Glutamatergic neuron (in vitro differentiated cells): ENCODE results near the gene GRAMD1B. TPM values are rescaled to one million over a fixed set of nuclear protein-coding genes. Genes with fewer than 3 reads are reported as not detected.

ENCODE experiments used
- DNase-seq: peaks from one replicate; pipeline ENCODE4 v3.0.0; 2022
- H3K27ac Mint-ChIP-seq: one replicate; pipeline ENCODE4 v1.8.0; 2020; ENCODE audit warnings: mild to moderate bottlenecking, mixed read lengths, inconsistent platforms; ENCODE audit not compliant: unreplicated experiment
- H3K27me3 Mint-ChIP-seq: one replicate; pipeline ENCODE4 v1.8.0; 2020; ENCODE audit warnings: mild to moderate bottlenecking, moderate library complexity, mixed read lengths, inconsistent platforms; ENCODE audit not compliant: unreplicated experiment
- H3K36me3 Mint-ChIP-seq: one replicate; pipeline ENCODE4 v1.8.0; 2020; ENCODE audit warnings: mild to moderate bottlenecking, mixed read lengths, inconsistent platforms; ENCODE audit not compliant: unreplicated experiment
- H3K4me1 Mint-ChIP-seq: one replicate; pipeline ENCODE4 v1.8.0; 2020; ENCODE audit warnings: mild to moderate bottlenecking, low read depth, mixed read lengths, inconsistent platforms; ENCODE audit not compliant: unreplicated experiment
- H3K4me3 Mint-ChIP-seq: one replicate; pipeline ENCODE4 v1.8.0; 2020; ENCODE audit warnings: mild to moderate bottlenecking, mixed read lengths, inconsistent platforms; ENCODE audit not compliant: unreplicated experiment
- H3K9me3 Mint-ChIP-seq: one replicate; pipeline ENCODE4 v1.8.0; 2020; ENCODE audit warnings: mild to moderate bottlenecking, moderate library complexity, mixed read lengths, inconsistent platforms; ENCODE audit not compliant: unreplicated experiment
- CTCF ChIP-seq: fragments of 200-600 bp; sonication (generic); IDR thresholded peaks from one replicate; pipeline ENCODE4 v1.5.0; 2021; ENCODE audit not compliant: partially characterized antibody, unreplicated experiment
- total RNA-seq: library from RNA; stranded (reverse); fragmentation: NEBNext Ultra II Directional; extraction: Animal tissue kit (Norgen Biotek cat#: 25700); gene quantifications from one replicate; pipeline ENCODE4 v1.2.1, GENCODE V29; 2021; ENCODE audit not compliant: unreplicated experiment

GRAMD1B gene
- total RNA-seq, 1 donor from 2014 or later: 12.2 TPM

GRCh38 chr11:123428116-123428715 lies 1.9 kb upstream of the GRAMD1B start:
- Mint-ChIP-seq H3K9me3 (peaks cover 1% of the 10 kb centered on the region), H3K4me1 (peaks cover 4% of the 10 kb centered on the region), H3K36me3 (no peaks in the 10 kb centered on the region), H3K27ac (no peak overlapping the region), H3K4me3 (no peak overlapping the region), H3K27me3 (peaks cover 10% of the 10 kb centered on the region)
- DNase-seq: no peak
- no peak for TF ChIP-seq CTCF

- peaks cover 4% of the 10 kb centered on the region for H3K4me1 Mint-ChIP-seq
- peaks cover 10% of the 10 kb centered on the region for H3K27me3 Mint-ChIP-seq
- H3K36me3 Mint-ChIP-seq: no peaks in the 10 kb centered on the region
Measured at GRCh38 chr11:123429336-123429735, 733 bp upstream of the GRAMD1B start.

GRCh38 chr11:123430721-123431497 lies 840 bp downstream of the GRAMD1B start:
- no peak for TF ChIP-seq CTCF
- peak overlapping the region; percentile 74 for H3K4me3 Mint-ChIP-seq
- no peaks in the 10 kb centered on the region for H3K36me3 Mint-ChIP-seq
- peaks cover 1% of the 10 kb centered on the region for H3K9me3 Mint-ChIP-seq
- H3K27ac Mint-ChIP-seq: no peak overlapping the region
- peaks cover 4% of the 10 kb centered on the region for H3K4me1 Mint-ChIP-seq
- peak; percentile 49 for DNase-seq
- H3K27me3 Mint-ChIP-seq: peaks cover 10% of the 10 kb centered on the region

More at GRCh38 chr11:123429336-123429735, 733 bp upstream of the GRAMD1B start:
- peaks cover 1% of the 10 kb centered on the region for H3K9me3 Mint-ChIP-seq
- DNase-seq: no peak
- H3K4me3 Mint-ChIP-seq: peak overlapping the region; percentile 86
- TF ChIP-seq CTCF: no peak
- no peak overlapping the region for H3K27ac Mint-ChIP-seq

GRCh38 chr11:123431619-123432018 lies 1.6 kb downstream of the GRAMD1B start:
- Mint-ChIP-seq H3K27me3 (peaks cover 10% of the 10 kb centered on the region), H3K9me3 (peaks cover 1% of the 10 kb centered on the region), H3K36me3 (no peaks in the 10 kb centered on the region), H3K4me3 (peak overlapping the region; percentile 70), H3K27ac (no peak overlapping the region), H3K4me1 (peaks cover 4% of the 10 kb centered on the region)
- no peak for DNase-seq
- no peak for TF ChIP-seq CTCF

- TF ChIP-seq CTCF: no peak
- peaks cover 9% of the 10 kb centered on the region for H3K27me3 Mint-ChIP-seq
- no peak overlapping the region for H3K27ac Mint-ChIP-seq
- peaks cover 4% of the 10 kb centered on the region for H3K4me1 Mint-ChIP-seq
- DNase-seq: peak; percentile 39
- no peak overlapping the region for H3K4me3 Mint-ChIP-seq
- H3K9me3 Mint-ChIP-seq: peaks cover 1% of the 10 kb centered on the region
- H3K36me3 Mint-ChIP-seq: no peaks in the 10 kb centered on the region
Measured at GRCh38 chr11:123434262-123434661, 4.2 kb downstream of the GRAMD1B start.
